Measurements from ENCODE around the gene OGFOD1. TPM values are rescaled to one million over a fixed set of nuclear protein-coding genes. Genes with fewer than 3 reads are reported as not detected.
"Not testable (repeated sequence)": the region's sequence is repeated elsewhere in the genome, so short reads cannot be mapped to it uniquely, and the experiment has no call there.

The OGFOD1 gene
- polyA plus RNA-seq, 1 experiment = 54.8 TPM

GRCh38 chr16:56488035-56488434 is 36.7 kb downstream of the OGFOD1 start:
- H3K4me3 ChIP-seq (ENCODE audit: low read depth, low read length) = no peak overlapping the region
- ChIA-PET POLR2A (no interaction called here), CTCF (interaction anchor here (1.0 to 2.0 kb wide), 2 partner anchors 9 to 44 kb away, joined by 3 to 5 read pairs; no protein-coding TSS in a partner anchor)
- no peak for TF ChIP-seq CTCF (IDR thresholded peaks at IDR 0.05; ENCODE audit: insufficient read depth, low read depth, low read length)
- H3K36me3 ChIP-seq (ENCODE audit: control insufficient read depth, insufficient read depth, low read length) = peaks cover 2% of the 10 kb centered on the region; the same call in 1 of the 2 replicates
- DNase-seq (ENCODE audit: low read depth) = no peak
- H3K27me3 ChIP-seq (ENCODE audit: control insufficient read depth, insufficient read depth, low read length) = no peaks in the 10 kb centered on the region

DNA sequence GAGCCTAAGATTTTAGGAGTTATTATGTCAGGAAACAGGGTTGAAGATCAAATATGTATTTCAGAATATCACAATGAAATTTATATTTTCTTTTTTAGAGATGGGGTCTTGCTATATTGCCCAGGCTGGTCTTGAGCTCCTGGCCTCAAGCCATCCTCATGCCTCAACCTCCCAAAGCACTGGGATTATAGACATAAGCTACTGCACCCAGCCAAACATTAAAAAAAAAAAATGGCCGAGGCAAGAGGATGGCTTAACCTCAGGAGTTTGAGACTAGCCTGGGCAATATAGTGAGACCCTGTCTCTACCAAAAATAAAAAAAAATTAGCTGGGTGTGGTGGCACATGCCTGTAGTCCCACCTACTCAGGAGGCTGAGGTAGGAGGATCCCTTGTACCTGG is 37.5 kb downstream of the OGFOD1 start:
- H3K4me3 ChIP-seq (ENCODE audit: low read depth, low read length); H3K36me3 ChIP-seq (ENCODE audit: control insufficient read depth, insufficient read depth, low read length); POLR2A ChIA-PET; H3K27me3 ChIP-seq (ENCODE audit: control insufficient read depth, insufficient read depth, low read length); DNase-seq (ENCODE audit: low read depth): not testable (repeated sequence)
- CTCF ChIA-PET = interaction anchor here (2.0 kb wide), 1 partner anchor 9 kb away, joined by 5 read pairs; no protein-coding TSS in a partner anchor

DNA sequence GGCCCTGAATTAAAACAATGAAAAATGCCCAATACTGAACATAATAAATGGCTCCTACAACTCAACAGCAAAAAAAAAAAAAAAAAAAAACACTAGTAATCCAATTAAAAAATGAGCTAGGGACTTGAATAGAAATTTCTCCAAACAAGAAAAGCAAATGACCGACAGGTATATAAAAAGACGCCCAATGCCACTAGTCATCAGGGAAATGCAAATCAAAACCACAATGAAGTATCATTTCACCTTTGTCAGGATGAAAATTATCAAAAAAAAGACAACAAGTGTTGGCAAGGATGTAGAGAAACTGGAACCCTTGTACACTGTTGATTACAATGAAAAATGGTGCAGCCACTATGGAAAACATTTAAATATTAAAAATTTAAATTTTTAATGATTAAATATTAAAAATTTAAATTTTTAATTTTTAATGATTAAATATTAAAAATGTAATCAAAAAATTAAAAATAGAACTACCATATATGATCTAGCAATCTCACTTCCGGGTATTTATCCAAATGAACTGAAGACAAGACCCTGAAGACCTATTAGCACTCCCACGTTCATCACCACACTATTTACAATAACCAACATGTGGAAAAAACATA is 40.4 kb downstream of the OGFOD1 start:
- ChIA-PET CTCF (no interaction called here), POLR2A (no interaction called here)
- no peaks in the 10 kb centered on the region for H3K27me3 ChIP-seq (ENCODE audit: control insufficient read depth, insufficient read depth, low read length)
- no peaks in the 10 kb centered on the region for H3K36me3 ChIP-seq (ENCODE audit: control insufficient read depth, insufficient read depth, low read length)
- no peak for DNase-seq (ENCODE audit: low read depth)
- TF ChIP-seq CTCF (IDR thresholded peaks at IDR 0.05; ENCODE audit: insufficient read depth, low read depth, low read length) = no peak
- no peak overlapping the region for H3K4me3 ChIP-seq (ENCODE audit: low read depth, low read length)

GRCh38 chr16:56493126-56493525 is 41.8 kb downstream of the OGFOD1 start:
- TF ChIP-seq CTCF (IDR thresholded peaks at IDR 0.05; ENCODE audit: insufficient read depth, low read depth, low read length) = no peak
- POLR2A ChIA-PET = no interaction called here
- no peak overlapping the region for H3K4me3 ChIP-seq (ENCODE audit: low read depth, low read length)
- no peaks in the 10 kb centered on the region for H3K36me3 ChIP-seq (ENCODE audit: control insufficient read depth, insufficient read depth, low read length)
- DNase-seq (ENCODE audit: low read depth) = no peak
- no peaks in the 10 kb centered on the region for H3K27me3 ChIP-seq (ENCODE audit: control insufficient read depth, insufficient read depth, low read length)
- CTCF ChIA-PET = no interaction called here

GRCh38 chr16:56493815-56494214 is 42.5 kb downstream of the OGFOD1 start:
- CTCF ChIA-PET = interaction anchor here (1.7 kb wide), 1 partner anchor 10 kb away, joined by 3 read pairs; no protein-coding TSS in a partner anchor
- H3K36me3 ChIP-seq (ENCODE audit: control insufficient read depth, insufficient read depth, low read length) = no peaks in the 10 kb centered on the region
- H3K27me3 ChIP-seq (ENCODE audit: control insufficient read depth, insufficient read depth, low read length) = no peaks in the 10 kb centered on the region
- POLR2A ChIA-PET = no interaction called here
- DNase-seq (ENCODE audit: low read depth) = no peak
- H3K4me3 ChIP-seq (ENCODE audit: low read depth, low read length) = no peak overlapping the region
- no peak for TF ChIP-seq CTCF (IDR thresholded peaks at IDR 0.05; ENCODE audit: insufficient read depth, low read depth, low read length)

DNA sequence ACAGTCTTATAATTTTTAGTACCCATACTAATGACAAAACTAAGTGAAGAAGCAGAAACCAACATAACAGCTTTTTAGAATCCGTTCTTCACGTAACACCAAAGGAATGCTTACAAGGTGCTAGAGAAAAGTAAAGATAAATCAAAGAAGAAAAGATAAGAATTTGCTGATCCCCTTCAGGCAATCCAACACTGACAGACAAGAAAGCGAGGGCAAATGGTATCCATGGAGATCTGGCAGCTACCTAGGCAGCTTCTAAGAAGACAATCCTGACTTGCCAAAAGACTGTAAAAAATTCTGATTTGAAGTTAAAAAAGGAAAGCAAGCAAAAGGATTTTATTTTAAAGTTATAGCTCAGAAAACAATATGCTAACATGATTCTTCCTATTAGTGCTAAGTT is 53.8 kb downstream of the OGFOD1 start:
- POLR2A ChIA-PET = no interaction called here
- peaks cover 9% of the 10 kb centered on the region for H3K36me3 ChIP-seq (ENCODE audit: control insufficient read depth, insufficient read depth, low read length)
- CTCF ChIA-PET = interaction anchor here (2.5 kb wide), 1 partner anchor 9 kb away, joined by 9 read pairs; no protein-coding TSS in a partner anchor

More for the DNA sequence above, 53.8 kb downstream of the OGFOD1 start:
- TF ChIP-seq CTCF (IDR thresholded peaks at IDR 0.05; ENCODE audit: insufficient read depth, low read depth, low read length) = no peak
- Histone ChIP-seq H3K4me3 (ENCODE audit: low read depth, low read length) (no peak overlapping the region), H3K27me3 (ENCODE audit: control insufficient read depth, insufficient read depth, low read length) (no peaks in the 10 kb centered on the region)
- no peak for DNase-seq (ENCODE audit: low read depth)

Data from BJ (cell line).